HL-60 (cell line): ENCODE measurements around the gene PCCA.

ENCODE experiments used
- DNase-seq, 2 experiments: peaks; one replicate each; pipeline ENCODE4 v3.0.0-alpha.2; 2010 to 2020; ENCODE audit warnings: low read depth in 1 of 2, low spot score in 1 of 2
- H3K27ac ChIP-seq: fragments of 250-450 bp; sonication (Bioruptor Pico); replicated peaks from 2 replicates; pipeline ENCODE4 v1.5.1; 2020; ENCODE audit warnings: mild to moderate bottlenecking, moderate library complexity
- H3K27me3 ChIP-seq: fragments of 250-450 bp; sonication (Bioruptor Pico); 2 replicates; pipeline ENCODE4 v1.5.1; 2021; ENCODE audit warnings: mild to moderate bottlenecking, moderate library complexity; ENCODE audit not compliant: insufficient read depth, poor library complexity, severe bottlenecking
- H3K4me3 ChIP-seq: replicated peaks from 2 replicates; pipeline ENCODE4 v1.5.1; 2011; ENCODE audit warnings: mild to moderate bottlenecking, control low read depth, low read length; ENCODE audit not compliant: insufficient read depth
- GABPA ChIP-seq: IDR thresholded peaks from 2 replicates; pipeline ENCODE4 v1.6.1; 2012; ENCODE audit warnings: low read depth
- POLR2AphosphoS5 ChIP-seq: IDR thresholded peaks from 2 replicates; pipeline ENCODE4 v1.6.1; 2012; ENCODE audit warnings: low read depth
- SPI1 ChIP-seq: IDR thresholded peaks from 2 replicates; pipeline ENCODE4 v1.6.1; 2012; ENCODE audit warnings: low read depth, mild to moderate bottlenecking, borderline replicate concordance
- TF ChIP-seq, protein P1 (sequence below): IDR thresholded peaks from 2 replicates; pipeline ENCODE4 v1.6.1; 2012; ENCODE audit warnings: low read depth; ENCODE audit not compliant: insufficient replicate concordance
- TF ChIP-seq, protein P2 (sequence below): IDR thresholded peaks from one replicate; pipeline ENCODE4 v1.5.1; 2011; ENCODE audit warnings: low read length, control low read depth, inconsistent platforms; ENCODE audit not compliant: insufficient read depth

PCCA gene

DNA sequence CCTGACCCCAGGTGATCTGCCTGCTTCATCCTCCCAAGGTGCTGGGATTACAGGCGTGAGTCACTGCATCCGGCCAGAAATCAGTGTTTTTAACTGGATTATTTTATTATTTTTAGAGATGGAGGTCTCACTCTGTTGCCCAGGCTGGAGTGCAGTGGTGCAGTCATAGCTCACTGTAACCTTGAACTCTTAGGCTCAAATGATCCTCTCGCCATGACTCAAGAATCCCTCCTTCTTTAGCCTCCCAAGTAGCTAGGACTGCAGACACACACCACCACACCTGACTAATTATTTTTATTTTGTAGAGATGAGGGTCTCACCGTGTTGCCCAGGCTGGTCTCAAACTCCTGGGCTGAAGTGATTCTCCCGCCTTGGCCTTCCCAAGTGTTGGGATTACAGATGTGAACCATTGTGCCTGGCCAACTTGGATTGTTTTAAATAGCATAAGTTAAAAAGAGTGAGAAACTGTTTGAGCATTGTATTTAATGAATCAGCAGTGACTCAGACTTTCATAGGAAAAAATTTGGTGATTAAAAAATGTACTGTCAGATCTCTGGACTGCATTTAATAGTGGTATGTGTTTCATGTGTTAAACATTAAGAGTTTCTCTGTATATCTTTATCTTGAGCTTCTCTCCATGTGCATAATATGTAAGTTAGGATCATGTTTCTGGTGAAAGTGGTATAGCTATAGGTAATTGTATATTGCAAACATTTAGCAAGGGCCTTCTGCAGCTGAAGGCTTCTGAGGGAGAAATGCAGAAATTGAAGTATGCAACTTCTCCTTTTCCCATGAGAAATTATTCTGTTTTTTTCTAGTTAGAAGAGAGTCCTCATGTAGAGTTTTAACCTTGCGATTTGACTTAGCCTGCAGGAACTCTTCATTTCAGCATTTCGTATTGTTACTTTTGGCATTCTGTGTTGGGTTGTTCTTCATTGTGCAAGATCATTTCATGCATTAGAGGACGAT lies 121.2 kb downstream of the PCCA start:
- no peak for DNase-seq
- no peak for TF ChIP-seq GABPA
- TF ChIP-seq, protein P1, sequence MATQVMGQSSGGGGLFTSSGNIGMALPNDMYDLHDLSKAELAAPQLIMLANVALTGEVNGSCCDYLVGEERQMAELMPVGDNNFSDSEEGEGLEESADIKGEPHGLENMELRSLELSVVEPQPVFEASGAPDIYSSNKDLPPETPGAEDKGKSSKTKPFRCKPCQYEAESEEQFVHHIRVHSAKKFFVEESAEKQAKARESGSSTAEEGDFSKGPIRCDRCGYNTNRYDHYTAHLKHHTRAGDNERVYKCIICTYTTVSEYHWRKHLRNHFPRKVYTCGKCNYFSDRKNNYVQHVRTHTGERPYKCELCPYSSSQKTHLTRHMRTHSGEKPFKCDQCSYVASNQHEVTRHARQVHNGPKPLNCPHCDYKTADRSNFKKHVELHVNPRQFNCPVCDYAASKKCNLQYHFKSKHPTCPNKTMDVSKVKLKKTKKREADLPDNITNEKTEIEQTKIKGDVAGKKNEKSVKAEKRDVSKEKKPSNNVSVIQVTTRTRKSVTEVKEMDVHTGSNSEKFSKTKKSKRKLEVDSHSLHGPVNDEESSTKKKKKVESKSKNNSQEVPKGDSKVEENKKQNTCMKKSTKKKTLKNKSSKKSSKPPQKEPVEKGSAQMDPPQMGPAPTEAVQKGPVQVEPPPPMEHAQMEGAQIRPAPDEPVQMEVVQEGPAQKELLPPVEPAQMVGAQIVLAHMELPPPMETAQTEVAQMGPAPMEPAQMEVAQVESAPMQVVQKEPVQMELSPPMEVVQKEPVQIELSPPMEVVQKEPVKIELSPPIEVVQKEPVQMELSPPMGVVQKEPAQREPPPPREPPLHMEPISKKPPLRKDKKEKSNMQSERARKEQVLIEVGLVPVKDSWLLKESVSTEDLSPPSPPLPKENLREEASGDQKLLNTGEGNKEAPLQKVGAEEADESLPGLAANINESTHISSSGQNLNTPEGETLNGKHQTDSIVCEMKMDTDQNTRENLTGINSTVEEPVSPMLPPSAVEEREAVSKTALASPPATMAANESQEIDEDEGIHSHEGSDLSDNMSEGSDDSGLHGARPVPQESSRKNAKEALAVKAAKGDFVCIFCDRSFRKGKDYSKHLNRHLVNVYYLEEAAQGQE = no peak
- TF ChIP-seq, protein P2, sequence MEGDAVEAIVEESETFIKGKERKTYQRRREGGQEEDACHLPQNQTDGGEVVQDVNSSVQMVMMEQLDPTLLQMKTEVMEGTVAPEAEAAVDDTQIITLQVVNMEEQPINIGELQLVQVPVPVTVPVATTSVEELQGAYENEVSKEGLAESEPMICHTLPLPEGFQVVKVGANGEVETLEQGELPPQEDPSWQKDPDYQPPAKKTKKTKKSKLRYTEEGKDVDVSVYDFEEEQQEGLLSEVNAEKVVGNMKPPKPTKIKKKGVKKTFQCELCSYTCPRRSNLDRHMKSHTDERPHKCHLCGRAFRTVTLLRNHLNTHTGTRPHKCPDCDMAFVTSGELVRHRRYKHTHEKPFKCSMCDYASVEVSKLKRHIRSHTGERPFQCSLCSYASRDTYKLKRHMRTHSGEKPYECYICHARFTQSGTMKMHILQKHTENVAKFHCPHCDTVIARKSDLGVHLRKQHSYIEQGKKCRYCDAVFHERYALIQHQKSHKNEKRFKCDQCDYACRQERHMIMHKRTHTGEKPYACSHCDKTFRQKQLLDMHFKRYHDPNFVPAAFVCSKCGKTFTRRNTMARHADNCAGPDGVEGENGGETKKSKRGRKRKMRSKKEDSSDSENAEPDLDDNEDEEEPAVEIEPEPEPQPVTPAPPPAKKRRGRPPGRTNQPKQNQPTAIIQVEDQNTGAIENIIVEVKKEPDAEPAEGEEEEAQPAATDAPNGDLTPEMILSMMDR = no peak
- TF ChIP-seq POLR2AphosphoS5 = no peak
- no peak overlapping the region for H3K4me3 ChIP-seq
- H3K27me3 ChIP-seq = no peaks in the 10 kb centered on the region
- no peak overlapping the region for H3K27ac ChIP-seq

DNA sequence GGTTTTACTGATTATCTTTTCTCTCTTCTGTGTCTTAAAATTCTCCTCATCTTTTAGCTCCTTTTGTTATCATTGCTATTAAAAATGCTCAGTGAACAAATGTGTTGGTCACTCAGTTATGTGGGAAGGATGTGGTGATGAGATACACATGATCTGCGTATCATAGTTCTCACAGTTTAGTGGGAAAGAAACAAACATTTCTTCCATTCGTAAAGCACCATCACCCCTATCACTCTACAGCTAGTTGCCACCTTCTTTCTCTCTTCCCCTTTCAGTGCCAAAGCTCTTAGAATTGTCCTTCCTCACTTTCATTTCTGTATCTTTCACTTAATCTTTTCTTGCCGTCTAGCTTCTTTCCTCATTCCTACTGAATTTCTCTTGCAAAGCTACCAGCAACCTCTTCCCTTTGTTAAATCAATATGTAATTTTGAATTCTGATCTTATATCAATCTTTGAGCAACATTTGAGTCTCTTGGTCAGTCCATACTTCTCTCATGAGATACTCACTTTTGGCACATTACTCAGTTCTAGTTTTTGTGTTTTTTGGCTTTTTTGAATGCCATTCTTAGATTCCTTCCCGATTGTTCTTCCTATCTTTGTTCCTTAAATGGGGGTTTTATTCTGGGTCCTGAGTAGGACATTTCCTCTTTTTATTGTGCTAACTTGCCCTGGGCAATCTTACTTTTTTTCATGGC lies 122.3 kb downstream of the PCCA start:
- Histone ChIP-seq H3K4me3 (no peak overlapping the region), H3K27me3 (no peaks in the 10 kb centered on the region), H3K27ac (no peak overlapping the region)
- no peak for DNase-seq
- TF ChIP-seq, protein P1 = no peak
- TF ChIP-seq SPI1 = no peak
- TF ChIP-seq, protein P2 = no peak
- no peak for TF ChIP-seq GABPA
- TF ChIP-seq POLR2AphosphoS5 = no peak

GRCh38 chr13:100212904-100213553 lies 124.1 kb downstream of the PCCA start:
- no peak for DNase-seq
- H3K4me3 ChIP-seq = no peak overlapping the region
- no peaks in the 10 kb centered on the region for H3K27me3 ChIP-seq
- peak; percentile 16; the same call in 1 of the 2 replicates for TF ChIP-seq SPI1
- no peak for TF ChIP-seq GABPA
- H3K27ac ChIP-seq = no peak overlapping the region

DNA sequence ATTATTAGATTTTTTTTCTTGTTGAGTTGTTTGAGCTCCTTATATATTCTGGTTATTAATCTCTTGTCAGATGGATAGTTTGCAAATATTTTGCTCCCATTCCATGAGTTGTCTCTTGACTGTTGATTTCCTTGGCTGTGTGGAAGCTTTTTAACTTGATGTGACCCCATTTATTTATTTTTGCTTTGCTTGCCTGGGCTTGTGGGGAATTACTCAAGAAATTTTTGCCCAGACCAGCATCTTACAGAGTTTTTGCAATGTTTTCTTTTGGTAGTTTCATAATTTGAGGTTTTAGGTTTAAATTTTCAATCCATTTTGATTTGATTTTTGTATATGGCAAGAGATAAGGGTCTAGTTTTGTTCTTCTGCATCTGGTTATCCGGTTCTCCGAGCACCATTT lies 124.7 kb downstream of the PCCA start:
- no peaks in the 10 kb centered on the region for H3K27me3 ChIP-seq
- H3K27ac ChIP-seq = no peak overlapping the region
- no peak for DNase-seq
- no peak overlapping the region for H3K4me3 ChIP-seq
- TF ChIP-seq, protein P2 = no peak
- TF ChIP-seq SPI1 (no peak), GABPA (no peak), POLR2AphosphoS5 (no peak)
- TF ChIP-seq, protein P1 = no peak
